ES-I3 (cell line): Measurements from ENCODE around the gene FOCAD.

Experiments
- H3K36me3 ChIP-seq: 2 replicates; pipeline ENCODE4 v1.6.1; 2013; ENCODE audit warnings: mild to moderate bottlenecking, low read length, control low read depth, moderate library complexity; ENCODE audit not compliant: insufficient read depth
- H3K4me1 ChIP-seq: 2 replicates; pipeline ENCODE4 v1.6.1; 2013; ENCODE audit warnings: mild to moderate bottlenecking, control low read depth, low read length; ENCODE audit not compliant: insufficient read depth
- H3K9ac ChIP-seq: 2 replicates; pipeline ENCODE4 v1.6.1; 2013; ENCODE audit warnings: low read depth, mild to moderate bottlenecking, low read length, moderate library complexity
- H3K9me3 ChIP-seq: 2 replicates; pipeline ENCODE4 v1.6.1; 2013; ENCODE audit warnings: mild to moderate bottlenecking, low read length, moderate library complexity; ENCODE audit not compliant: control insufficient read depth, insufficient read depth

Gene FOCAD

DNA sequence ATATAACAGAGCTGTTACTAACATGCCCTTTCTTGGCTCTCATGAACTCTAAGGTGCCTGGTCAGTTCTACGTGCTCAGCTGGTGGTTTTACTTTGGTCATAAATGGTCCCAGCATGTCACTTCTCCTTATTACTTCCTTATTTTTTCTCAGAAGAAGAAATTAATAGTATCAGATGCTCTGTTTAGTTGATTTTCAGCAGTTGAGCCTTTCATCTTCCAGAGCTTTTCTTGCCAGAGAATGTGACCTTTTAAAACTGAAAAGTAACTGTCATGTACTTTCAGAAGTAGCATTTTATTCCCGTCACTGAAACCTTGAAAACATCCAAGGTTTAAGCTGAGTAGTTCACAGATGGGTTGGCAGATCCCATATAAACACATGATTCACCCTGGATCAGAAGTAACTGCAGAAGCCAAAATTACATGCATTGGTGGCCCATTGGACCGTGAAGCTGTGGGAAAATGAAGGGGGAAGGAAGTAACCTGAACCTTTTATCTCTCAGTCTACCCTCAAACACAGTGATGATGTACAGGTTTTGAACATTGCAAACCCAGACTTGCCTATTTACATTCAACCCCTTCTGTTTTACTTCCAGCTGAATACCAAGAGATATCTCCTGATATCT, 296.9 kb downstream of the FOCAD start:
- Histone ChIP-seq H3K9ac (no peak overlapping the region), H3K9me3 (no peaks in the 10 kb centered on the region), H3K4me1 (no peaks in the 10 kb centered on the region), H3K36me3 (no peaks in the 10 kb centered on the region)

DNA sequence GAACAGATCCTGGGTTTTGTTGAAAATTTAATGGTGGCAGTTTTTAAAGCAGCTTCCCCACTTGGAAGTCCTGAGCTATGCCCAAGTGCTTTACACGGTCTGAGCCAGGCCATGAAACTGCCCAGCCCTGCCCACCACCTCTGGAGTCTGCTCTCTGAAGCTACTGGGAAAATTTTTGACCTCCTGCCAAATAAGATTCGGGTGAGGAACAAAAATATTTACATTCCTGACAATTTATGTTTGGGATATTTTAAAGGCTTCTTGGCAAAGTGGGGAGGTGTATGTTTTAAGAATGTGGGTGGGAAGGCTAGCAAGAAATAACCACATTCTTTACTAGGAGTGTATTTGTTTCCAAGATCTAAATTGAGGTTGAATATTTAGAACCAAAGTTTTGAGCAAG, 297.4 kb downstream of the FOCAD start:
- Histone ChIP-seq H3K36me3 (no peaks in the 10 kb centered on the region), H3K4me1 (no peaks in the 10 kb centered on the region), H3K9ac (no peak overlapping the region), H3K9me3 (no peaks in the 10 kb centered on the region)

DNA sequence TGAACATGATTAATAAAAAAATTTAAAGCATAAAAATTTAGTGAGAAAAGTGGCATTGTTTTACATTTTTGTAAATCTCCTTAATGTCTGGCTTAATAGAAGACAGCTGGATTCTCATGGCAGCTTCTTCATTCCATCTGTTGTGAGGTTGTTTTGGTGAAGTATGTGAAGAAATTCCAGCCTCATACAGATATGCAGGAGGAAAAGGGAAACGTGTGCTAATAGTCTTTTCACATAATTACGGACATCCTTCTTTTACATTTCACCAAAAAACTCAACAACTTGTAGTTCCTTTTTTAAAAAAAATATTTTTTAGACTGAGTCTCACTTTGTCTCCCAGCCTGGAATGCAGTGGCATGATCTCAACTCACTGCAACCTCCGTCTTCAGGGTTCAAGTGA, 300.4 kb downstream of the FOCAD start:
- no peak overlapping the region for H3K9ac ChIP-seq
- peaks cover 3% of the 10 kb centered on the region; the same call in 1 of the 2 replicates for H3K36me3 ChIP-seq
- peaks cover 3% of the 10 kb centered on the region; the same call in 1 of the 2 replicates for H3K4me1 ChIP-seq
- H3K9me3 ChIP-seq, result no peaks in the 10 kb centered on the region

DNA sequence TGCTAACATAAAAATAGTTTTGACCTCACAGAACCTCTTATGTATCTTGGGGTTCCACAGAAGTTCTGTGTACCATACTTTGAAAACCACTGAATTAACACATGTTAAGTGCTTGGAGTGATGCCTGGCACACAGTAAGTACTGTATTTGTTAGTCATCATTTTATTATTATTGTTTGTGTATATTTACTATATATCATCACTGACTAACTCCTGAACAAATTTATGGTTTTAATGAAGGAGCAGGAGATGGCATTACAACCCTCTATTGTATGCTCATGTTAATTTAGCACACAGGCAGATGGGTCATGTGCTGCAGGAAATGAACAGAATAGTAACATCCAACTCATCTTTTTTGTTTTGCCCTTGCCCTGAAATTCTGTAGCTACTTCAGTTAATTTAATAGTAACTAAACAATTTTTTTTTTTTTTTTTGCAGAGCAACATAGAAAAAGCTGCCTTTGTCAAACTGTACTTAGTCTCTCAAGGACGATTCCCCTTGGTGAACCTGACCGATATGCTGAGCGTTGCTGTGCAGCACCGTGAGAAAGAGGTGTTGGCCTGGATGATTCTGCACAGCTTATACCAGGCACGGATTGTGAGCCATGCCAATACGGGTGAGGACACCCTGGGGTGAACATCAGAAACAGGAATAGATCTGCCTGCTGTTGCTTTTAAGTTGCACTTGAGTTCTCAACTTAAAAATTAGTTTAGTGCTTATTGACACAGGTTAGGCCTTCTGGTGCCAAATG, 302.0 kb downstream of the FOCAD start:
- H3K9ac ChIP-seq, result no peak overlapping the region
- H3K36me3 ChIP-seq, result peaks cover 3% of the 10 kb centered on the region
- peaks cover 3% of the 10 kb centered on the region; the same call in 1 of the 2 replicates for H3K4me1 ChIP-seq
- H3K9me3 ChIP-seq, result no peaks in the 10 kb centered on the region

- Histone ChIP-seq H3K4me1 (peaks cover 3% of the 10 kb centered on the region; the same call in 1 of the 2 replicates), H3K36me3 (peaks cover 3% of the 10 kb centered on the region), H3K9ac (no peak overlapping the region), H3K9me3 (no peaks in the 10 kb centered on the region)
Measured at GRCh38 chr9:20987521-20987920, 303.5 kb downstream of the FOCAD start.

DNA sequence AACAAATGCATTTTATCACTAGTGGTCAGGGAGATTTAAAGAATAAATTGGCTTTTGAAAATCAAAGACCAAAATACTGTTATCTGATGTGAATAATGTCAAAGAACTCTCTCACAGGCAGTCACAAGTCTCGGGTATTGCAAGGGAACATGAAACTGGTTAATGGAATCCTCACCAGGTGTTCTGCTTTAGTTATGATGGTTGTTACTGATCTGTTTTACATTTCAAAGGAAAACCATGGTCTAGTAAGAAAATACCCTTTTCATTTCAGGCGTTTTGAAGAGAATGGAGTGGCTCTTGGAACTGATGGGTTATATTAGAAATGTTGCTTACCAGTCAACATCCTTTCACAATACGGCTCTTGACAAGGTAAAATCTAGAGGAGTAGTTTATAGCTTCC, 304.0 kb downstream of the FOCAD start:
- Histone ChIP-seq H3K9me3 (no peaks in the 10 kb centered on the region), H3K36me3 (peaks cover 3% of the 10 kb centered on the region), H3K9ac (no peak overlapping the region), H3K4me1 (peaks cover 3% of the 10 kb centered on the region; the same call in 1 of the 2 replicates)

- H3K9ac ChIP-seq, result no peak overlapping the region
- peaks cover 3% of the 10 kb centered on the region; the same call in 1 of the 2 replicates for H3K4me1 ChIP-seq
- peaks cover 3% of the 10 kb centered on the region for H3K36me3 ChIP-seq
- H3K9me3 ChIP-seq, result no peaks in the 10 kb centered on the region
Measured at GRCh38 chr9:20988671-20989315, 304.7 kb downstream of the FOCAD start.

DNA sequence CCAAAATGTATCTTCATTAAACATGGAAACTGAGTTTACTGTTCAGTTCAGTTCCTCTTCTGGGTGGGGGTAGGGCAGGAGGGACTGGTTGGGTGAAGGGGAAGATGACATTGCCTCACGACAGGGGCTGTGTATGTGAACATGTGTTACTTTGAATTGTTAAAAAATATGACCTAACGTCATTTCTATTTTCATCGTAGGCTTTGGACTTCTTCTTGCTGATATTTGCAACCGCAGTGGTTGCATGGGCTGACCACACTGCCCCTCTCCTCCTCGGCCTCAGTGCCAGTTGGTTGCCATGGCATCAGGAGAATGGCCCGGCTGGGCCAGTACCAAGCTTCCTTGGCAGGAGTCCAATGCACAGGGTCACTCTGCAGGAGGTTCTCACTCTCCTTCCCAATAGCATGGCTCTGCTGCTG, 305.9 kb downstream of the FOCAD start:
- no peak overlapping the region for H3K9ac ChIP-seq
- peaks cover 3% of the 10 kb centered on the region; the same call in 1 of the 2 replicates for H3K4me1 ChIP-seq
- peaks cover 3% of the 10 kb centered on the region for H3K36me3 ChIP-seq
- H3K9me3 ChIP-seq, result no peaks in the 10 kb centered on the region

GRCh38 chr9:20990867-20991266, 306.8 kb downstream of the FOCAD start:
- no peak overlapping the region for H3K9ac ChIP-seq
- no peaks in the 10 kb centered on the region for H3K9me3 ChIP-seq
- peaks cover 3% of the 10 kb centered on the region; the same call in 1 of the 2 replicates for H3K4me1 ChIP-seq
- peaks cover 9% of the 10 kb centered on the region for H3K36me3 ChIP-seq

DNA sequence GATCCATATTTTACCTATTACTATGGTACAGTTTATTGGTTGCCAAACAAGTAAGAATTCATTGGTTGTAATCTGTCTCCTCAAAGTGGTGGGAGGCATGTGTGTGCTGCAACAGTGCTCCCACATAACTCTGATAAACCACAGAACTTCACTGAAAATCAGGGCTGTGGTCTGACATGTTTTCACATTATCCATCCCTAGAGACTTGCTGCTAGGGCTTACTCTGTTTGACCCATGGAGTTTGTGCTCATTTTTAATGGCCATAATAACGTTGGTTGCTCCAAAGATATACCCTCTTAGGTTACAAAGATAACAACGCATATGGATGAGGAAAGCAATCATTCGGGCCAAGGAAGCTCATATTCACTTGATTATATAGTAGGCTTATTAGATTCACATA, 310.4 kb downstream of the FOCAD start:
- H3K4me1 ChIP-seq, result no peaks in the 10 kb centered on the region
- no peak overlapping the region for H3K9ac ChIP-seq
- no peaks in the 10 kb centered on the region for H3K9me3 ChIP-seq
- H3K36me3 ChIP-seq, result peaks cover 6% of the 10 kb centered on the region

DNA sequence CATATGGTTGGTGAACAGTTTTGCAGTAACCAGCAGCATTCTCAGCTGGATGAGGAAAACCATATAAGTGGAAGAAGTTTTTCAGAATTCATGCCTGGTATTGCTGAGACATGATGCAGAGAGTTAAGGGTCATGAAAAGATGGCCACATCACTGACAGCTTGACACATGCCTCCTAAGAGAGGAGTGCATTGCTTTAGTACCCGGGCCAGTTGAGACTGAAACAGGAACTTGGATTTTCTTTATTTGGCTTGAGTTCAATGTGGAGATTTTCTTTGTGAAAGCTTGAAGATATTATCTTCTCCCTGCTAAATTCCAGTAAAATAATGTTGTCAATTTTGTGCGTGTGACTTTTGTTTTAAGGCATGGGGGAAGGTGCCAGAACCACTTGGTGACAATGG, 311.6 kb downstream of the FOCAD start:
- no peaks in the 10 kb centered on the region for H3K9me3 ChIP-seq
- H3K36me3 ChIP-seq, result peaks cover 6% of the 10 kb centered on the region
- no peaks in the 10 kb centered on the region for H3K4me1 ChIP-seq
- no peak overlapping the region for H3K9ac ChIP-seq

- Histone ChIP-seq H3K9ac (no peak overlapping the region), H3K9me3 (no peaks in the 10 kb centered on the region), H3K36me3 (peaks cover 6% of the 10 kb centered on the region; the same call in 1 of the 2 replicates), H3K4me1 (no peaks in the 10 kb centered on the region)
Measured at GRCh38 chr9:20996809-20997208, 312.8 kb downstream of the FOCAD start.

DNA sequence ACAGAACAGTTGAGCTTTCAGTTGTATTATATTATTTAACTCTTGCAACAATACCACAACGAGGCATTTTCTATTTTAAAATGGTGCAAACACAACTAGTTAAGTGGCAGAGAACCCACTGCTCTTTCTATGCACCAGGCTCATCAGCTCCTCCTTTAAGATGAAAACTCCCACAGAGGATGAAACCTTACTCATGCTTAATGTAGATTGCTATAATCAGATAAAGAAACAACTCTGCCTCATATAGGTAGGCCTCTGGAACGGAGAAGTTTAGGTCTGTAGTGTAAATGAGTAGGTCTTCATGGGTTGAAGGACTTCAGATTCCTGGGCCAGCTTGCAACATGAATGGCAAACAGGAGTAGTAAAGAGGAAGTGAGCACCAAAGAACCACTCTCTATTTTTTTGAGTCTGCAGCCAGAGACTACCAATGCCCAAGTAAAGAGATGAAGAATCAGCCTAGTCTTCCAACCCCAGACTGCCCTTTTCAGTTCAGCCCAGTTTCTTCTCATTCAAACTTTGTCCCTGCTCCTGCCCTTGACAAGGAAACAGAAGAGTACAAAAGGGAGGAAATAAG, 313.5 kb downstream of the FOCAD start:
- Histone ChIP-seq H3K9me3 (no peaks in the 10 kb centered on the region), H3K4me1 (no peaks in the 10 kb centered on the region), H3K9ac (no peak overlapping the region), H3K36me3 (peaks cover 6% of the 10 kb centered on the region; the same call in 1 of the 2 replicates)

DNA sequence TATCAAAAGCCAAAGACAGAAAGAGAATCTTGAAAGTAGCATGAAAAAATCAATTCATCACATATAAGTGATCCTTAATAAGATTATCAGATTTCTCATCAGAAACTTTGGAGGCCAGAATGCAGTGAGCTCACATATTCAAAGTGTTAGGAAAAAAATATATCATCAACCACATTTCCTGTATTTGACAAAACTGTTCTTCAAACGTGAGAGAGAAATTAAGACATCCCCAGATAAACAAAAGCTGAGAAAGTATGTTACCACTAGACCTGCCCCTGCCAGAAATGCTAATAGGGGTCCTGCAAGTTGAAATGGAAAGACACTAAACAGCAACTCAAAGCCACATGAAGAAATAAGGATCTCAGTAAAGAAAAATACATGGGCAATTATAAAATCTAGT, 317.5 kb downstream of the FOCAD start:
- no peak overlapping the region for H3K9ac ChIP-seq
- H3K9me3 ChIP-seq, result no peaks in the 10 kb centered on the region
- no peaks in the 10 kb centered on the region for H3K36me3 ChIP-seq
- H3K4me1 ChIP-seq, result no peaks in the 10 kb centered on the region
